Caco-2 (cell line): ENCODE measurements around the gene BCAS3. TPM values are rescaled to one million over a fixed set of nuclear protein-coding genes. Genes with fewer than 3 reads are reported as not detected.

ENCODE experiments used
- BruUV-seq: library from RNA; stranded (reverse); fragments of 400-500 nt; replicated peaks from 2 replicates; lab custom pipeline; 2021; lab: Mats Ljungman, UMichigan
- CTCF ChIA-PET: fragments of 300-600 bp; sonication (Branson Sonifier 250); formaldehyde crosslinking; loops from one replicate; lab custom pipeline; 2022; ENCODE audit warnings: antibody characterized with exemption; lab: Charles Lee
- POLR2A ChIA-PET: fragments of 300-600 bp; sonication (Branson Sonifier 250); formaldehyde crosslinking; loops from one replicate; lab custom pipeline; 2022; ENCODE audit warnings: antibody characterized with exemption; lab: Charles Lee
- DNase-seq, 2 experiments: peaks; one replicate each; pipeline versions ENCODE4 v3.0.0 to v3.0.0-alpha.2; 2020 to 2022
- H3K27me3 ChIP-seq: replicated peaks from 2 replicates; pipeline ENCODE4 v1.6.0; 2011; ENCODE audit warnings: low read length; ENCODE audit not compliant: control insufficient read depth, insufficient read depth
- H3K36me3 ChIP-seq: 2 replicates; pipeline ENCODE4 v1.5.1; 2011; ENCODE audit warnings: low read length; ENCODE audit not compliant: control insufficient read depth, insufficient read depth
- H3K4me1 ChIP-seq: fragments of 250-450 bp; sonication (Bioruptor Pico); 2 replicates; pipeline ENCODE4 v1.5.1; 2020; ENCODE audit warnings: mild to moderate bottlenecking
- H3K4me3 ChIP-seq: 2 replicates; pipeline ENCODE4 v1.5.1; 2011; ENCODE audit warnings: low read depth, mild to moderate bottlenecking, control low read depth, low read length
- H3K9me3 ChIP-seq: fragments of 250-450 bp; sonication (Bioruptor Pico); 2 replicates; pipeline ENCODE4 v1.5.1; 2020; ENCODE audit warnings: mild to moderate bottlenecking, moderate library complexity
- H3K27ac Mint-ChIP-seq: one replicate; pipeline ENCODE4 v1.8.0; 2022; ENCODE audit warnings: mixed read lengths; ENCODE audit not compliant: unreplicated experiment
- H3K27me3 Mint-ChIP-seq: one replicate; pipeline ENCODE4 v1.8.0; 2022; ENCODE audit warnings: mixed read lengths; ENCODE audit not compliant: insufficient read depth, unreplicated experiment
- H3K36me3 Mint-ChIP-seq: one replicate; pipeline ENCODE4 v1.8.0; 2022; ENCODE audit warnings: mild to moderate bottlenecking, mixed read lengths; ENCODE audit not compliant: insufficient read depth, unreplicated experiment
- H3K4me1 Mint-ChIP-seq: one replicate; pipeline ENCODE4 v1.8.0; 2022; ENCODE audit warnings: low read depth, mixed read lengths; ENCODE audit not compliant: unreplicated experiment
- H3K4me3 Mint-ChIP-seq: one replicate; pipeline ENCODE4 v1.8.0; 2022; ENCODE audit warnings: mild to moderate bottlenecking, moderate library complexity, mixed read lengths; ENCODE audit not compliant: unreplicated experiment
- H3K9me3 Mint-ChIP-seq: one replicate; pipeline ENCODE4 v1.8.0; 2022; ENCODE audit warnings: mixed read lengths; ENCODE audit not compliant: unreplicated experiment
- intact Hi-C: fragments of 100-400 bp; cut with micrococcal nuclease; formaldehyde crosslinking; loops from one replicate; pipeline ENCODE4 v1.10.0; 2022; ENCODE audit not compliant: unreplicated experiment
- total RNA-seq: library from RNA; stranded (reverse); gene quantifications from 2 replicates; pipeline ENCODE4 v1.2.3, GENCODE V29; 2022
- TF ChIP-seq, protein P1 (sequence below), 2 experiments: fragments of 200-600 bp in 1 of 2; IDR thresholded peaks; 1 replicate in 1 of 2; 2 replicates in 1 of 2; pipeline versions ENCODE4 v1.5.1 to v1.8.0; 2011 to 2022; ENCODE audit warnings: antibody characterized with exemption in 1 of 2, control low read depth in 1 of 2, inconsistent platforms in 1 of 2, low read depth in 1 of 2, low read length in 1 of 2, mild to moderate bottlenecking in 1 of 2, moderate library complexity in 1 of 2; ENCODE audit not compliant: insufficient read depth in 1 of 2, severe bottlenecking in 1 of 2, unreplicated experiment in 1 of 2

Gene BCAS3
- total RNA-seq, 1 experiment from 2014 or later = 44.1 TPM

DNA sequence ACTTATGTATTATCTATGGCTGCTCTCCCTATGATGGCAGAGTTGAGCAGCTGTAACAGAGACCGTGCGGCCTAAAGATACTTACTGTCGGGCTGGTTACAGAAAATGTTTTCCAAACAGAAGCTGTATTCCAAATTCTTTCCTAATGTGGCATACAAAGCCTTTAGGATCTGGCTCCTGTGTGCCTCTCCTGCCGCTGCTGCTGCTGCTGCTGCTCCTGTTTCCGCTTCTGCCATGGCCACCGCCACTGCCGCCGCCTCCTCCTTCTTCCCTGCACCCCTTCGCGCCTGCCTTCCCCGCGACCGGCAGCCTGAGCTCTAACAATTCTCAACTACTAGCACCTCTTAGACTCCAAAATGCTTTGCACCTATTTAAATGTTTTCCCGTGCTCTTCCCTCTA, 458.1 kb downstream of the BCAS3 start:
- no peaks in the 10 kb centered on the region for H3K27me3 Mint-ChIP-seq
- Histone ChIP-seq H3K4me1 (no peaks in the 10 kb centered on the region), H3K4me3 (no peak overlapping the region), H3K36me3 (no peaks in the 10 kb centered on the region), H3K27me3 (no peaks in the 10 kb centered on the region), H3K9me3 (no peaks in the 10 kb centered on the region)
- H3K4me1 Mint-ChIP-seq = no peaks in the 10 kb centered on the region
- ChIA-PET CTCF (no interaction called here), POLR2A (no interaction called here)
- no peaks in the 10 kb centered on the region for H3K9me3 Mint-ChIP-seq
- no peak for DNase-seq
- intact Hi-C loops = no loop called here
- H3K4me3 Mint-ChIP-seq = no peak overlapping the region
- H3K36me3 Mint-ChIP-seq = no peaks in the 10 kb centered on the region
- no TSS peak for BruUV-seq
- no peak overlapping the region for H3K27ac Mint-ChIP-seq
- TF ChIP-seq, protein P1, sequence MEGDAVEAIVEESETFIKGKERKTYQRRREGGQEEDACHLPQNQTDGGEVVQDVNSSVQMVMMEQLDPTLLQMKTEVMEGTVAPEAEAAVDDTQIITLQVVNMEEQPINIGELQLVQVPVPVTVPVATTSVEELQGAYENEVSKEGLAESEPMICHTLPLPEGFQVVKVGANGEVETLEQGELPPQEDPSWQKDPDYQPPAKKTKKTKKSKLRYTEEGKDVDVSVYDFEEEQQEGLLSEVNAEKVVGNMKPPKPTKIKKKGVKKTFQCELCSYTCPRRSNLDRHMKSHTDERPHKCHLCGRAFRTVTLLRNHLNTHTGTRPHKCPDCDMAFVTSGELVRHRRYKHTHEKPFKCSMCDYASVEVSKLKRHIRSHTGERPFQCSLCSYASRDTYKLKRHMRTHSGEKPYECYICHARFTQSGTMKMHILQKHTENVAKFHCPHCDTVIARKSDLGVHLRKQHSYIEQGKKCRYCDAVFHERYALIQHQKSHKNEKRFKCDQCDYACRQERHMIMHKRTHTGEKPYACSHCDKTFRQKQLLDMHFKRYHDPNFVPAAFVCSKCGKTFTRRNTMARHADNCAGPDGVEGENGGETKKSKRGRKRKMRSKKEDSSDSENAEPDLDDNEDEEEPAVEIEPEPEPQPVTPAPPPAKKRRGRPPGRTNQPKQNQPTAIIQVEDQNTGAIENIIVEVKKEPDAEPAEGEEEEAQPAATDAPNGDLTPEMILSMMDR (IDR thresholded peaks at IDR 0.05; ENCODE audit: insufficient read depth in 1 of 2, low read depth in 1 of 2, low read length in 1 of 2, severe bottlenecking in 1 of 2, unreplicated experiment in 1 of 2) = no peak

DNA sequence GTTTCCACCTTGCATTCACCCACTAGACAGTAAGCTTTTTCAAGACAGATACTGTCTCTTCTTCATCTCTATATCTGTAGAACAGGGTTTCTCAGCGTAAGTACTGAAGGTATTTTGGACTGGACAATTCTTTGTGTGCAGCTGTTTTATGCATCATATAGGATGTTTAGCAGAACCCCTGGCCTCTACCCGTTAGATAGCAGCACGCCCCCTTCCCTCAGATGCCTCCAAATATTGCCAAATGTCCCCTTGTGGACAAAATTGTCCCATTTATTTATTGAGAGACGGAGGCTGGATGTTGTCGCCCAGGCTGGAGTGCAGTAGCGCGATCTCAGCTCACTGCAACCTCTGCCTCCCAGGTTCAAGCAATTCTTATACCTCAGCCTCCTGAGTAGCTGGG, 458.6 kb downstream of the BCAS3 start:
- BruUV-seq = no TSS peak
- H3K4me1 ChIP-seq = no peaks in the 10 kb centered on the region
- no peaks in the 10 kb centered on the region for H3K27me3 ChIP-seq
- H3K4me3 ChIP-seq = no peak overlapping the region
- intact Hi-C loops = no loop called here
- H3K27me3 Mint-ChIP-seq = no peaks in the 10 kb centered on the region
- no peak overlapping the region for H3K27ac Mint-ChIP-seq
- POLR2A ChIA-PET = no interaction called here
- CTCF ChIA-PET = no interaction called here
- no peak for DNase-seq
- H3K9me3 Mint-ChIP-seq = no peaks in the 10 kb centered on the region
- H3K9me3 ChIP-seq = no peaks in the 10 kb centered on the region
- no peaks in the 10 kb centered on the region for H3K36me3 Mint-ChIP-seq
- H3K36me3 ChIP-seq = no peaks in the 10 kb centered on the region
- TF ChIP-seq, protein P1 (IDR thresholded peaks at IDR 0.05; ENCODE audit: insufficient read depth in 1 of 2, low read depth in 1 of 2, low read length in 1 of 2, severe bottlenecking in 1 of 2, unreplicated experiment in 1 of 2) = no peak
- no peaks in the 10 kb centered on the region for H3K4me1 Mint-ChIP-seq
- H3K4me3 Mint-ChIP-seq = no peak overlapping the region

DNA sequence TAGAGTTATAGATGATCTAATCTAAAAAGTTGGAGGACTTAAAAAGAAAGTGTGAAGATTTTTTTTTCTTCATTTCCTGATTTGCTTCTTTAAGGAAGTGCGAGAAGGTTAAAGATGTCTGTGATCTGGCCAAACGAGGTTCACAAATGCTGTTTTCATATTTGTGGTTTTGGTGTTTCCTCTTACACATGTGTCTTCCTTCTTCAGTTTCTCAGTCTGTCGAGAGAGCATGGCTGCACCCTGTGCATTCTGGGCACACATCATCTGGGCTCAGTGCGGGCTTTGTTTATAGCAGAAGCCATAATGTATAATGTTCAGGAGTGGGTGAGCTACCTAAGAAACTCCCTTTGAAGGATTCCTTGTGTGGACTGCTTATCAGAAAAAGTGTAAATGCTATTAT, 461.6 kb downstream of the BCAS3 start:
- Mint-ChIP-seq H3K4me1 (no peaks in the 10 kb centered on the region), H3K4me3 (no peak overlapping the region), H3K36me3 (no peaks in the 10 kb centered on the region), H3K27ac (no peak overlapping the region), H3K9me3 (no peaks in the 10 kb centered on the region), H3K27me3 (no peaks in the 10 kb centered on the region)
- no peaks in the 10 kb centered on the region for H3K27me3 ChIP-seq
- intact Hi-C loops = no loop called here
- TF ChIP-seq, protein P1 (IDR thresholded peaks at IDR 0.05; ENCODE audit: insufficient read depth in 1 of 2, low read depth in 1 of 2, low read length in 1 of 2, severe bottlenecking in 1 of 2, unreplicated experiment in 1 of 2) = no peak
- DNase-seq = no peak
- no peaks in the 10 kb centered on the region for H3K4me1 ChIP-seq
- ChIA-PET CTCF (no interaction called here), POLR2A (no interaction called here)
- H3K36me3 ChIP-seq = no peaks in the 10 kb centered on the region
- no peaks in the 10 kb centered on the region for H3K9me3 ChIP-seq
- no peak overlapping the region for H3K4me3 ChIP-seq
- BruUV-seq = no TSS peak
